OCI-LY1 (cell line): ENCODE measurements around the gene FAM156A.
"Not testable (repeated sequence)": the region's sequence is repeated elsewhere in the genome, so short reads cannot be mapped to it uniquely, and the experiment has no call there.

ENCODE experiments used
- H2AFZ ChIP-seq: fragments of 200-600 bp; sonication (generic), shearing (Covaris generic); 2 replicates; pipeline ENCODE4 v1.6.0; 2014; ENCODE audit warnings: antibody characterized with exemption, mild to moderate bottlenecking, low read length
- H3F3A ChIP-seq: fragments of 200-600 bp; sonication (generic), shearing (Covaris generic); 2 replicates; pipeline ENCODE4 v1.6.0; 2014; ENCODE audit warnings: mild to moderate bottlenecking, antibody characterized with exemption, low read length, moderate library complexity; ENCODE audit not compliant: insufficient read depth
- H3K27ac ChIP-seq: fragments of 200-600 bp; sonication (generic); 2 replicates; pipeline ENCODE4 v1.5.1; 2014; ENCODE audit warnings: low read length, mixed run types, mild to moderate bottlenecking, low read depth; ENCODE audit not compliant: poor library complexity, severe bottlenecking
- H3K27me3 ChIP-seq: fragments of 200-600 bp; sonication (generic); 2 replicates; pipeline ENCODE4 v1.6.0; 2014; ENCODE audit warnings: antibody characterized with exemption, mild to moderate bottlenecking, low read length, moderate library complexity; ENCODE audit not compliant: insufficient read depth
- H3K36me3 ChIP-seq: fragments of 200-600 bp; sonication (generic); 2 replicates; pipeline ENCODE4 v1.6.1; 2014; ENCODE audit warnings: mild to moderate bottlenecking, antibody characterized with exemption, low read length, moderate library complexity, mixed read lengths; ENCODE audit not compliant: insufficient read depth
- H3K4me1 ChIP-seq: fragments of 200-600 bp; sonication (generic); 2 replicates; pipeline ENCODE4 v1.5.1; 2014; ENCODE audit warnings: mild to moderate bottlenecking, low read length, moderate library complexity; ENCODE audit not compliant: insufficient read depth, severe bottlenecking
- H3K4me2 ChIP-seq: fragments of 200-600 bp; sonication (generic), shearing (Covaris generic); 2 replicates; pipeline ENCODE4 v1.6.1; 2014; ENCODE audit warnings: low read length
- H3K4me3 ChIP-seq: fragments of 200-600 bp; sonication (generic); 2 replicates; pipeline ENCODE4 v1.5.1; 2014; ENCODE audit warnings: low read length, low read depth, mild to moderate bottlenecking, mixed read lengths; ENCODE audit not compliant: poor library complexity, severe bottlenecking
- H3K79me2 ChIP-seq: fragments of 200-600 bp; shearing (Covaris generic); 2 replicates; pipeline ENCODE4 v1.6.1; 2016; ENCODE audit warnings: mixed run types, low read length, mixed read lengths; ENCODE audit not compliant: insufficient read depth
- H3K9ac ChIP-seq: fragments of 200-600 bp; sonication (generic), shearing (Covaris generic); 2 replicates; pipeline ENCODE4 v1.6.1; 2014; ENCODE audit warnings: mild to moderate bottlenecking, low read length, mixed read lengths
- H3K9me2 ChIP-seq: fragments of 200-600 bp; sonication (generic), shearing (Covaris generic); 2 replicates; pipeline ENCODE4 v1.6.1; 2014; ENCODE audit warnings: low read depth, mild to moderate bottlenecking, low read length, mixed read lengths
- H3K9me3 ChIP-seq: fragments of 200-600 bp; shearing (Covaris generic); 2 replicates; pipeline ENCODE4 v1.6.1; 2014; ENCODE audit warnings: low read length, mixed read lengths
- H4K20me1 ChIP-seq: fragments of 200-600 bp; sonication (generic), shearing (Covaris generic); 2 replicates; pipeline ENCODE4 v1.6.0; 2016; ENCODE audit warnings: mild to moderate bottlenecking, low read length; ENCODE audit not compliant: insufficient read depth
- CTCF ChIP-seq: fragments of 200-600 bp; sonication (generic), shearing (Covaris generic); IDR thresholded peaks from 2 replicates; pipeline ENCODE4 v1.5.1; 2017; ENCODE audit warnings: mild to moderate bottlenecking, antibody characterized with exemption, low read length, moderate library complexity, mixed read lengths
- EZH2 ChIP-seq: fragments of 200-600 bp; sonication (generic), shearing (Covaris generic); IDR thresholded peaks from 2 replicates; pipeline ENCODE4 v1.8.0; 2017; ENCODE audit warnings: borderline replicate concordance, mixed run types, mild to moderate bottlenecking, antibody characterized with exemption, low read length, moderate library complexity, mixed read lengths

The FAM156A gene

GRCh38 chrX:52990011-52990631 is 31.8 kb upstream of the FAM156A start:
- TF ChIP-seq CTCF: peak; percentile 55
- not testable (repeated sequence) for H3K9ac ChIP-seq, H4K20me1 ChIP-seq, H3K4me2 ChIP-seq, H3K9me3 ChIP-seq, H2AFZ ChIP-seq, H3K4me3 ChIP-seq, H3K9me2 ChIP-seq, H3K27ac ChIP-seq, H3K36me3 ChIP-seq, H3K79me2 ChIP-seq, H3K27me3 ChIP-seq, H3F3A ChIP-seq
- H3K4me1 ChIP-seq: peaks cover 13% of the 10 kb centered on the region

GRCh38 chrX:52988985-52989917 is 30.9 kb upstream of the FAM156A start:
- H3K9me2 ChIP-seq: no peaks in the 10 kb centered on the region

GRCh38 chrX:52983321-52984000 is 25.1 kb upstream of the FAM156A start:
- Histone ChIP-seq H3F3A (no peaks in the 10 kb centered on the region), H4K20me1 (no peaks in the 10 kb centered on the region), H3K9ac (no peak overlapping the region), H3K36me3 (no peaks in the 10 kb centered on the region), H3K27ac (no peak overlapping the region), H3K27me3 (no peaks in the 10 kb centered on the region), H3K4me3 (no peak overlapping the region), H3K4me1 (no peaks in the 10 kb centered on the region), H3K79me2 (no peaks in the 10 kb centered on the region), H3K4me2 (no peak overlapping the region), H3K9me2 (no peaks in the 10 kb centered on the region), H2AFZ (no peak overlapping the region), H3K9me3 (no peaks in the 10 kb centered on the region)
- TF ChIP-seq EZH2 (no peak), CTCF (no peak)

More at GRCh38 chrX:52988985-52989917, 30.9 kb upstream of the FAM156A start:
- no peak overlapping the region for H3K4me2 ChIP-seq
- H3K79me2 ChIP-seq: no peaks in the 10 kb centered on the region
- TF ChIP-seq EZH2 (no peak), CTCF (no peak)
- H4K20me1 ChIP-seq: no peaks in the 10 kb centered on the region
- H3K4me1 ChIP-seq: peaks cover 7% of the 10 kb centered on the region
- H3K9me3 ChIP-seq: no peaks in the 10 kb centered on the region
- no peak overlapping the region for H3K4me3 ChIP-seq
- no peaks in the 10 kb centered on the region; the same call in 1 of the 2 replicates for H3K36me3 ChIP-seq
- no peak overlapping the region for H3K9ac ChIP-seq
- H3F3A ChIP-seq: no peaks in the 10 kb centered on the region
- H3K27me3 ChIP-seq: no peaks in the 10 kb centered on the region
- no peak overlapping the region for H2AFZ ChIP-seq
- no peak overlapping the region for H3K27ac ChIP-seq
